Testis (tissue), 2 donors: ENCODE measurements around the gene FNDC3A.
"Not testable (repeated sequence)": the region's sequence is repeated elsewhere in the genome, so short reads cannot be mapped to it uniquely, and the experiment has no call there.

Experiments
- POLR2A ChIP-seq: fragments of 450-650 bp; IDR thresholded peaks from one replicate; pipeline ENCODE4 v1.6.1; 2017; ENCODE audit warnings: antibody characterized with exemption, mild to moderate bottlenecking, moderate library complexity
- TF ChIP-seq, protein P1 (sequence below), 3 experiments: fragments of 450-650 bp in 2 of 3; fragments of 200-600 bp in 1 of 3; sonication (generic) in 1 of 3; IDR thresholded peaks; one replicate each; pipeline ENCODE4 v1.5.1; 2016 to 2019; ENCODE audit warnings: antibody characterized with exemption in 3 of 3, mild to moderate bottlenecking in 2 of 3, moderate library complexity in 1 of 3

DNA sequence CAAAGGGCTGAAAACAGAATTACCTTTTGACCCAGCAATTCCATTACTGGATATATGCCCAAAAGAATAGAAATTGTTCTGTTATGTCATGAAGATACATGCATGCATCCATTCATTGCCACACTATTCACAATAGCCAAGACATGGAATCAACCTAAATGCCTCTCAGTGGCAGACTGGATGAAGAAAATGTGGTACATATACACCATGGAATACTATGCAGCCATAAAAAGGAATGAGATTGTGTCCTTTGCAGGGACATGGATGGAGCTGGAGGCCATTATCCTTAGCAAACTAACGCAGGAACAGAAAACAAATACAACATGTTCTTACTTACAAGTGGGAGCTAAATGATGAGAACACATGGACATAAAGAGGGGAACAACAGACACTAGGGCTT, 92.8 kb downstream of the FNDC3A start:
- TF ChIP-seq POLR2A = not testable (repeated sequence)
- TF ChIP-seq, protein P1, sequence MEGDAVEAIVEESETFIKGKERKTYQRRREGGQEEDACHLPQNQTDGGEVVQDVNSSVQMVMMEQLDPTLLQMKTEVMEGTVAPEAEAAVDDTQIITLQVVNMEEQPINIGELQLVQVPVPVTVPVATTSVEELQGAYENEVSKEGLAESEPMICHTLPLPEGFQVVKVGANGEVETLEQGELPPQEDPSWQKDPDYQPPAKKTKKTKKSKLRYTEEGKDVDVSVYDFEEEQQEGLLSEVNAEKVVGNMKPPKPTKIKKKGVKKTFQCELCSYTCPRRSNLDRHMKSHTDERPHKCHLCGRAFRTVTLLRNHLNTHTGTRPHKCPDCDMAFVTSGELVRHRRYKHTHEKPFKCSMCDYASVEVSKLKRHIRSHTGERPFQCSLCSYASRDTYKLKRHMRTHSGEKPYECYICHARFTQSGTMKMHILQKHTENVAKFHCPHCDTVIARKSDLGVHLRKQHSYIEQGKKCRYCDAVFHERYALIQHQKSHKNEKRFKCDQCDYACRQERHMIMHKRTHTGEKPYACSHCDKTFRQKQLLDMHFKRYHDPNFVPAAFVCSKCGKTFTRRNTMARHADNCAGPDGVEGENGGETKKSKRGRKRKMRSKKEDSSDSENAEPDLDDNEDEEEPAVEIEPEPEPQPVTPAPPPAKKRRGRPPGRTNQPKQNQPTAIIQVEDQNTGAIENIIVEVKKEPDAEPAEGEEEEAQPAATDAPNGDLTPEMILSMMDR (IDR thresholded peaks at IDR 0.05) = not testable (repeated sequence)
